ENCODE data around the gene SLC26A9.

Gene SLC26A9

DNA sequence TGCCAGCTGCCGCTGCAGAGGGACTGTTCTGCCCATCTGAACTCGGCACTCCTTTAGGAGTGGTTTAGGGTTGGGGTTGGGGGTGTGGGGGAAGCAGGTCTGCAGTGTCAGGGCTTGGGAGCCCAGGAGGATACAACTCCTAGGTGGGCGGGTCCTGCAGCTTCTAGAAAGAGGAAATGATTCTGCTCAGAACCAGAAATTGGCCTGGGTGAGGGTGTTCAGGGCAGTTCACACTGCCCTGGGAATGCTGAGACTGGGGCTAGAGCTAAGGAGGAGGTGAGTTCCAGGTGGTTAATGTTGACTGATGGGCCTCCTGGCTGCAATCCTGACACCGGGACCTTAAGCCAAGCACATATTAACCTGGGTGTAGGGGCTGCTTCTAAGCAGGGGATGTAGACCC, 4.8 kb upstream of the SLC26A9 start:
- no peak for DNase-seq

GRCh38 chr1:205947024-205947423, 3.8 kb upstream of the SLC26A9 start:
- DNase-seq: no peak

- DNase-seq: no peak
Observed at GRCh38 chr1:205945069-205945468, 1.8 kb upstream of the SLC26A9 start.

GRCh38 chr1:205944525-205944924, 1.3 kb upstream of the SLC26A9 start:
- no peak for DNase-seq

GRCh38 chr1:205942631-205943159, 561 bp downstream of the SLC26A9 start:
- no peak for DNase-seq

DNA sequence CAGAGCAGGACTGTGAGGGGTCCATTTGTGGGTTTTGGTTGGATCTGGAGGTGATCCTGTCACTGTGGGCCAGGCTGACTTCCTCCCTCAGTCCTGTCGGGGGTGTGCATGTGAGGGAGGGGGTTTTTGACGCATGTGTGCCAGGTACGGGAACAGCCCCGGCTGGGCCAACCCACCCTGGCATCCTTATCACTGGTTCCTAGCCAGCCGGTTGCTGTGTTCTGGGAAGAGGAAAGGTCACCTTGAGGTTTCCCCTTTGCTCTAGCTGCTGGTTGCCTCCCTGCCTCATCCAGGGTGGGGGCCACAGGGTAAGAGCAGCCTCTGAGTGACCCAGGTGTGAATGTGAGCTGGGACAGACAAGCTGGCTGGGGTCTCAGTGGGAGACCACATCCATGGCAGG, 2.5 kb downstream of the SLC26A9 start:
- DNase-seq: no peak

DNA sequence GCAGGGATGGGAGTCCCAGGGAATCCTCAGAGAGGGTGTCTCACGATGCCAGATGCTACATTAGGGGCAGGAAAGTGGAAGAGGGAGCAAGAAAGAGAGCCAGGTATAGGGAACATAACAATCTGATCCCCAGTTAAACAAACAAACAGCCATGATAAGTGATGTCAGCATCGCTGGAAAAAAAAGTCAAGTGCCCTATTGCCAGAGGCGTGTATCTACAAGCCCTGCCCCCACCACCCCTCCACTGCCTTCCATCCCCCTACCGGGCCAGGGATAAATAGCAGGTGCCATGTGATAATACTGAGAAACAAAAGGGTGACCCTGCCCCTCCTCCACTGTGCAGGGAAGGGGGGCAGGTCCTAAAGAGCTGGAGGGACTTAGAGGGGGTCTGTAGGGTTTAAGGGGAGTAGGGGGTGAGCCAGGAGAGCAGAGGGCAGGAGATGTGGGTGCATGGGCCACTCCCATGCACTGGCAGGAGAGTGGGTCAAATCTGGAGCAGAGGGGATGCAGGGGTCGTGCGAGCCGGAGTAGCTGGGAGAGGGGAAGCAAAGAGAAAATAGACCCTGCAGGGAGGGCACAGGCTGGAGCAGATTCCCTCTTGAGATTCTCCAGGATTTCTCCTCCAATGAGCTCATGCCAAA, 3.4 kb downstream of the SLC26A9 start:
- DNase-seq: no peak

DNA sequence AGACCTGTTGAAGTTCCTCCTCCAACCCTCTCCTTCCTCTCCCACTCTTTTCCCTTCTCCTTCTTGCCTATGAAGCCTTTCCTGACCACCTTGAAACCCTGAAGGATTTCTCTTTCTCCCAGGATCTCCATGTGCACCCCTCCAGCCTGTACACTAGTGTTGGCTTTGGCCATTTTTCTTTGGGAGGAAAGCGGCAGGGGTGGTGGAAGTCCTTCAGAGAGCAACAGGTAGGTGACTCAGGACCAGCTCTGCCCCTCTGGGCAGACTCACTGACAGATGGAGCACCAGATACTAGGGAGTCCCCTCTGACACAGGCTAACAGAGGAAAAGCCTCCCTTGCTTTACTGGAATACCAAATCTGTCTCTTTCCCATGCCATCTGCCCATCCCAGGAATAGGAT, 4.6 kb downstream of the SLC26A9 start:
- DNase-seq: no peak

- no peak for DNase-seq
Observed at GRCh38 chr1:205936846-205937586, 6.2 kb downstream of the SLC26A9 start.

GRCh38 chr1:205936311-205936710, 6.9 kb downstream of the SLC26A9 start:
- DNase-seq: no peak

DNA sequence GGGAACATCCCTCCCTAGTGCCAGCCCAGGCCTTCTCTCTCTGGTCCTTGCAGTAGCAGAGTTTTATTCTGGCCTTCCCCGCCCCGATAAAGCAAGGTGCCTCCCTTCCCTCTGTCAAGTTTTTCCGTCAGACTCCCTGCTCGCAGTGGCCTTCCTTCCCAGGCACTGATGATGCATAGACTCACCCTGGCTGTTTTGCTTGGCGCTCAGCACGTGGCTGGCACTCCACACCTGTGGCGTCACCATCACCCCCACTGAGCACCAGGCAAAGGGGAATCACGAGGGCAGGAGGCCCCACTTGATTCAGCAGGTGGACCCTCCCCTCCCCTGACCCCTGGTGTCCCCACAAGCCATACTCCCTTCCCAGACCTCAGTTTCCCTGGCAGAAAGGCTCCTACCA, 7.4 kb downstream of the SLC26A9 start:
- DNase-seq: no peak

DNA sequence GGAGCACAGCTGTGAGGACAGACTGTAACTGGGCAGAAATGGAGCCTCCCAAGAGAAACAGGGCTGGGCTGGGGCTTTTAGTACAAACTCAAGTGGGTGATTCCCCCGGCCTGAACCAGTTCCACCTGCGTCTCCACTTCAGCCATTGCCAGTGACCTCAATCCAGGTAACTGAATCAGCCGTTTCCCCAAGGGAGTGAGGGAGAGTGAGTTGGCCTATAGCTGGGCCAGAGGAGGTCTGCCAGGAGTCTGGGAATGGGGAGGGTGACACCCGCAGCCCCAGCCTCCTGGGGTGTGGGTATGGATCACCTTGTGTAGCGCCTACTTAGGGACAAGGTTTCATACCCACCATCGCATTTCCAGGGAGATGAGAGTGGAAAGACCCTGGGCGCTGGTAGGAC, 8.5 kb downstream of the SLC26A9 start:
- DNase-seq: no peak

GRCh38 chr1:205933671-205934618, 9.3 kb downstream of the SLC26A9 start:
- peak; percentile 82 for DNase-seq

DNA sequence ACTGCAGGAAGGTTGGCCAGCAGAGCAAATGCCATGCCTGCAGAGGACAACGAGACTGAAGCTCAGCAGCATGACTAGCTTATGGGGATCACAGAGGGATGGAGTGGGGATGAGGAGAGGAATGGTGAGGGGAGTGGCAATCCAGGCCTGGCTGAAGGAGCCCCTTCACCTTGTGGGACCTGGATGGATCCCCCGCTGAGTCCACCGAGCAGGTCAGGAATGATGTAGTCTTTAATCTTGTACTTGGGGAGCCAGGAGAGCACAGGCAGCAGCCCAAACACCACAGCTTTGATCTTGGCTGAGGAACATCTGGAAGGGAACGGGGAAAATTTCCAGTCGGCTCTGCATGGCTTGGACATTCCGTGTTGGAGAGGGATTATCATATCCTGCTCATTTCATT, 10.5 kb downstream of the SLC26A9 start:
- no peak for DNase-seq

GRCh38 chr1:205930799-205931281, 12.4 kb downstream of the SLC26A9 start:
- DNase-seq: peak; percentile 20

DNA sequence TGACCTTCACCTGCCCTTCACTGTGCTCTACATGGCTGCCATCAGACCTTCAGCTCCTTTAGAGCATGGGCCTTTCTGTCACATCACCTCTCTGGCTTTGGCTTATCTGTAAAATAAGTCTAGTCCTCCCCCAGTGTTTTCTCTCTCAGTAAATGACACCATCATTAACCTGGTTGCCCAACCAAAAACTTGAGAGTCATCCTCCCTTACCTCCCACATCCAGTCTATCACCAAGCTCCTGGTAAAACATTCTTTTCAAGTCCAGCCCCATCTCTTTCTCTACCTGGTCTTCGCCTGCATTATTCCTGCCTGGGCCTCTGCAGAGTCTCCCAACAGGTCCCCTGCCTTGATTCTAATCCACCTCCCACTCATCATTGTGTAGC, 13.1 kb downstream of the SLC26A9 start:
- DNase-seq: no peak

DNA sequence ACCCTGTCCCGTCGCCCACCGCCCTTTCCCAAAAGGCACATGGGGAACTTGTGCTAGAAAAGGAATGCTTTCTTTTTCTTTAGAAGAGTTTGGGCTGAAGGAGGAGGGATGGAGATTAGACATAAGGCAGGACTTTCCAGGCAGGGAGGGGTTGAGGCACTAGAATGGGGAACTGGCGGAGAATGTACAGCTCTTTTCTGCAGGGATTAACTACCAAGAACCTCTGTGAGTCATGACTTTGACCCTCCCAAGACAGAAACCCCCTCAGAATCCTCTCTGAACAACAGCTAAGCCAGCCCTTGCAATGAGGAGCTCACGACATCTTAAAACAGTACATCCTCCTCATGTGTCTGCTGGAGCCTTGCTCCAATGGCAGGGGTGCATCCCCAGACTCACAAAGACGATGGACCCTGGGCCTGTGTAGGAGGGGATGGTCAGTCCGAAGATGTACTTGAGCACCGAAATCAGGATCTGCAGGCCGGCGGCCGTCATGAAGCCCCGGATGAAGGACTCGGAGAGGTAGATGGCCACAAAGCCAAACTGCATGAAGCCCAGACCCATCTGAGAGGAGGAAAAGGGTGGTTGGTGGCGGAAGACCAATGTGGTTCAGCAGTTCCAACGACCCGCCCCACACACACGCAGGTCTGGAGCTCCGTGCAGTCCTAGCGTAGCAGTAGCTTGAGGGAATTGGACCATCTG, 13.6 kb downstream of the SLC26A9 start:
- no peak for DNase-seq

DNA sequence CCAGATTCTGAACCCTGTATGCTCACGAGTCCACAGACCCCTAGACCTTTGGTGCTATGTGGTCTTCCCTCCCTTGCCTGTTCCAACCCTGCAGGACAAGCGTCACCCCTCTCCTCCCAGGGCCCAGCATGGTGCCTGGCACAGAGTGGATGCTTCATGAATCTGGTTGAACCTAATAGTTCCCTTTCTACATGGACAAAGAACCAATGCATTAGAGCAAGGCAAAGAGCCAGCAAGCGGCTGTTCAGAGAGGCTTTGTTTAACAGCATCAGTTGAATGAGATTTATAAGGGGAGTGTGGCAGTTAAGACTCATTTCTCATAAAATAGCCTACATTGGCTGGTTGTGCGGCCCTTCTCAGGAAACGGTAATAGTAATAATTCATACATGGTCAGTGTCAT, 14.9 kb downstream of the SLC26A9 start:
- peak; percentile 91 for DNase-seq

GRCh38 chr1:205927676-205928075, 15.6 kb downstream of the SLC26A9 start:
- DNase-seq: no peak

DNA sequence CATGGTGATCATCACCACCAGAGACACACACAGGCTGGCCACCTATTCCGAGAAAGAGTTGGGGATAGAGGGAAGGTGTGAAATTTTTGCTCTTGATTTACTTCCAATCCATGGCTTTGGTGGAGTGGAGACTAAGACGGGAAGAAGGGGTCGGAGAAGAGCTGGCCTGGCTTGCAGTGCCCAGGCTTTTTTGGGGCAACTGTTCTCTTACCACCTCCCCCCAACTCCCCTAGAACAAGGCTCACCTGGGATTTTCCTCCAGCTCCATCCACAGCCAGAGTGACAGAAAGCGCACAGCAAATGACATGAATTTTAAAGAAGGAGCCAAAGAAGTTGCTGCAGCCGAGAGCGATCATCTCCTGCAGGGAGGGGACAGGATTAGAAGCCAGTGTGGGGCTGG, 16.0 kb downstream of the SLC26A9 start:
- no peak for DNase-seq

DNA sequence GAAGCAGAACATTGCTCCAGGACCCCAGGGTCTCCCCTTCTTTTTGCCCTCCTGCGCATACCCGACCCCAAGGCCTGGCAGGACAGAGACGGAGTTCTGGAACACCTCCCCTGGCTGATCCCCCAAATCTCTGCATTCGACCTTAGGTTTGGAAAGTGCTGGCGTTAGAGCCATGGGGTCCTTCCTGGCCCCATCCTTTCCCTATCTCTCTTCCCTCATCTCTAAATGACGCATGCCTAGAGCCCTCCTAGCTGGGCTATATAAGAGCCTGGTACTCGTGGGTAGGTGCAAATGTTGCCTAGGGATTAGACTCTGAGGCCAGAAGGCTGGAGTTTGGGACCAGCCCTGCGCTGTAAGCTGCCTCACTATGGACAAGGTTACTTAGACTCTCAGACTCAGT, 16.6 kb downstream of the SLC26A9 start:
- DNase-seq: no peak

- DNase-seq: peak; percentile 25
Observed at GRCh38 chr1:205926213-205926612, 17.0 kb downstream of the SLC26A9 start.

- no peak for DNase-seq
Observed at GRCh38 chr1:205925736-205926135, 17.5 kb downstream of the SLC26A9 start.
